GM06990 (cell line): ENCODE results near the gene BAIAP2.

Experiments
- DNase-seq: peaks from one replicate; pipeline ENCODE4 v3.0.0-alpha.2; 2011; ENCODE audit not compliant: insufficient read length; ENCODE audit errors: extremely low read depth
- H3K27me3 ChIP-seq: replicated peaks from 2 replicates; pipeline ENCODE4 v1.6.0; 2011; ENCODE audit warnings: low read length; ENCODE audit not compliant: control insufficient read depth, insufficient read depth
- H3K36me3 ChIP-seq: 2 replicates; pipeline ENCODE4 v1.5.1; 2011; ENCODE audit warnings: low read length; ENCODE audit not compliant: control insufficient read depth, insufficient read depth
- H3K4me3 ChIP-seq: replicated peaks from 2 replicates; pipeline ENCODE4 v1.5.1; 2011; ENCODE audit warnings: low read depth, mild to moderate bottlenecking, control low read depth, low read length
- CTCF ChIP-seq: IDR thresholded peaks from 2 replicates; pipeline ENCODE4 v1.5.1; 2011; ENCODE audit warnings: low read length, control low read depth, mild to moderate bottlenecking, inconsistent platforms; ENCODE audit not compliant: insufficient read depth, poor library complexity, severe bottlenecking

The BAIAP2 gene

GRCh38 chr17:81000334-81000630 is 34.7 kb upstream of the BAIAP2 start:
- peaks cover 14% of the 10 kb centered on the region for H3K36me3 ChIP-seq
- no peak for TF ChIP-seq CTCF
- H3K27me3 ChIP-seq, result no peaks in the 10 kb centered on the region; the same call in 1 of the 2 replicates
- H3K4me3 ChIP-seq, result no peak overlapping the region
- DNase-seq, result no peak

GRCh38 chr17:81000631-81001357 is 34.2 kb upstream of the BAIAP2 start:
- Histone ChIP-seq H3K27me3 (no peaks in the 10 kb centered on the region; the same call in 1 of the 2 replicates), H3K36me3 (peaks cover 13% of the 10 kb centered on the region), H3K4me3 (no peak overlapping the region)
- DNase-seq, result no peak
- no peak for TF ChIP-seq CTCF

GRCh38 chr17:81002013-81002384 is 33.0 kb upstream of the BAIAP2 start:
- Histone ChIP-seq H3K4me3 (no peak overlapping the region), H3K27me3 (no peaks in the 10 kb centered on the region; the same call in 1 of the 2 replicates), H3K36me3 (peaks cover 11% of the 10 kb centered on the region)
- DNase-seq, result no peak
- no peak for TF ChIP-seq CTCF

- Histone ChIP-seq H3K27me3 (no peaks in the 10 kb centered on the region; the same call in 1 of the 2 replicates), H3K4me3 (no peak overlapping the region), H3K36me3 (peaks cover 6% of the 10 kb centered on the region)
- no peak for DNase-seq
- TF ChIP-seq CTCF, result no peak
These were observed 32.3 kb upstream of the BAIAP2 start for GRCh38 chr17:81002409-81003361.

GRCh38 chr17:81003711-81004475 is 31.1 kb upstream of the BAIAP2 start:
- no peak for DNase-seq
- peaks cover 3% of the 10 kb centered on the region for H3K36me3 ChIP-seq
- no peak overlapping the region for H3K4me3 ChIP-seq
- no peaks in the 10 kb centered on the region; the same call in 1 of the 2 replicates for H3K27me3 ChIP-seq
- TF ChIP-seq CTCF, result no peak
